ENCODE results near the gene AGFG2.

Gene AGFG2

DNA sequence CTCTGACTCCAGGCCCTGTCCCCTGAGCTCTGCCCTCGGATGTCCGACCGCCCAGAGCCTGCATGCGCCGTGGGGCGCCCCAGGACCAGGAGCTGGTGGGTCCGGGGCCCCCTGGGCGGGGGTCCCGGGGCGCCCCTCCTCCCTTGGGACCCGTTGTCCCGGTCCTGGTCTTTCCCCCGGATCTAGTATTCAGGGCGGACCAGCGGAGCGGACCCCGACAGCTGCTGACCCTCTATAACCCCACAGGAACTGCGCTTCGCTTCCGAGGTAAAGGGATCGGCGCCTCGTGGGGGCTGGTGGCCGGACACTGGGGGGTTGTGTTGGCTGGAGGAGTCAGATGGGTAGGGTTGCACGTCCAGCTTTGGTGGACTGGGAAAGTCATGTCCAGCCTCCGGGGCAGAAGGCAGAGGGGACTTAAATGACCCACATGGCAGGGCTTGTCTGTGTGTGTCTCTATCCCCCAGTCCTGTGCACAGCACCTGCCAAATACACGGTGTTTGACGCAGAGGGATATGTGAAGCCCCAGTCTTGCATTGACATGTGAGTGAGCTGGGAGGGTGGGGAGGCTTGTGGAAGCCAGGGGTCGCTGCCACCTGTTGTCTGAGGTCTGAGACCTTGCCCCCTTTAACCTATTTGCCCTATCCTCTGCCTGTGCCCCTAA is 73.9 kb downstream of the AGFG2 start:
- no peak for DNase-seq (ENCODE audit: low read depth in 2 of 2)

DNA sequence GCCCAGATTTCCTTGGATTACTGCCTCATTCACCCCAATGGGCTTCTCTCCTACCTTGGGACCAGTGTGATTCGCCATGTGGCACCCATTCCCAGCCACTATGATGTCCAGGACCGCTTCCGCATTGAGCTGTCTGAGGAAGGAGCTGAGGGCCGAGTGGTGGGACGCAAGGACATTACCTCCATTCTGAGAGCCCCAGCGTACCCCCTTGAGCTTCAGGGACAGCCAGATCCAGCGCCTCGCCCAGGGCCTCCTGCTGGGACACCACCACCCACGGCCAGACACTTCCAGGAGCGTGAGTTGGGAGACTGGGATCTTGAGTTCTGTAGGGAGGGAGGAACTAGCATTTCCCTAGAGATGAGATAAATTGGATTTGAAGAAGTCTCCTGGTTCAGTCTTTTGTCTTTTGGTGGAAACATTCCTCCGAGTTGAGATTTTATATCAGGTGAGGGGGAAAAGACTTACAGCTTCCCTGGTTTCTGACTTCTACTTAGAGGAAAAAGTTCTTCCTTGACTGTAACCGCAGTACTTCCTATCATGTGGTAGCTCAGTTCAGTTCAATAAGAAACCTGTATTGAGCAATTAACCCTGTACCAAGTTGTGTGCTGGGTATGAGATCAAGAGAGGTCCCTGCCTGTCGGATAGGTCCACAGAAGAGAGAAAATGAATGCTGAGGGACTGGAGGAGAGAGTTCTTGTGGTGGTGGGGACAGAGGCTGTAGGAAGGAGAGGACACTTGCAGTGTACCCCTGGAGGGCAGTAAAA is 74.6 kb downstream of the AGFG2 start:
- DNase-seq (ENCODE audit: low read depth in 2 of 2): no peak

DNA sequence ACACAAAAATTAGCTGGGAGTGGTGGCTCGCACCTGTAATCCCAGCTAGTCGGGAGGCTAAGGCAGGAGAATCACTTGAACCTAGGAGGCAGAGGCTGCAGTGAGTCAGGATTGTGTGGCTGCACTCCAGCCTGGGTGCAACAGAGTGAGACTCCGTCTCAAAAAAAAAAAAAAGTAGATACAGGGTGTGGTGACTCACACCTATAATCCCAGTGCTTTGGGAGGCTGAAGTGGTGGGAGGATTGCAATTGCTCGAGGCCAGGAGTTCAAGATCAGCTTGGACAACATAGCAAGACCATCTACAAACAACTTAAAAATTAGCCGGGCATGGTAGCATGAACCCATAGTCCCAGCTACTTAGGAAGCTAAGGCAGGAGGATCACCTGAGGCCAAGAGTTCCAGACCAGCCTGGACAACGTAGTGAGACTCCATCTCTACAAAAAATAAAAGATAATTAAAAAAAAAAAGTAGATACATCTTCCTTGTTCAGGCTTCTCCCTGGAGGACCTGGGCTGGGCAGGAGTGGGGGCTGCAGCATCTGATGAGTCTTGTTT is 75.4 kb downstream of the AGFG2 start:
- no peak for DNase-seq (ENCODE audit: low read depth in 2 of 2)
